Upper lobe of right lung (tissue), 1 donor: ENCODE results near the gene SLC25A44. TPM values are rescaled to one million over a fixed set of nuclear protein-coding genes. Genes with fewer than 3 reads are reported as not detected.

Experiments used
- ATAC-seq: fragments of 200-7000 bp; cut with Tn5 transposase; one replicate; pipeline ENCODE4 v1.9.1; 2020; ENCODE audit warnings: mild to moderate bottlenecking, moderate library complexity
- DNase-seq: peaks from one replicate; pipeline ENCODE4 v3.0.0-alpha.2; 2020
- H3K27ac ChIP-seq: fragments of 200-600 bp; one replicate; pipeline ENCODE4 v1.8.0; 2022
- H3K27me3 ChIP-seq: fragments of 200-600 bp; one replicate; pipeline ENCODE4 v1.8.0; 2022; ENCODE audit warnings: mild to moderate bottlenecking
- H3K36me3 ChIP-seq: fragments of 200-600 bp; one replicate; pipeline ENCODE4 v1.8.0; 2022
- H3K4me1 ChIP-seq: fragments of 200-600 bp; one replicate; pipeline ENCODE4 v1.8.0; 2022
- H3K4me3 ChIP-seq: fragments of 200-600 bp; one replicate; pipeline ENCODE4 v1.8.0; 2022; ENCODE audit warnings: mild to moderate bottlenecking
- H3K9me3 ChIP-seq: fragments of 200-600 bp; one replicate; pipeline ENCODE4 v1.8.0; 2022
- intact Hi-C: fragments of 100-400 bp; cut with DNase I; formaldehyde crosslinking; loops from one replicate; pipeline ENCODE4 v1.11.0; 2022
- total RNA-seq: library from RNA; stranded (reverse); fragmentation: NEBNext Ultra II Directional; extraction: Animal tissue kit (Norgen Biotek cat#: 25700); gene quantifications from one replicate; pipeline ENCODE4 v1.2.1, GENCODE V29; 2021
- TF ChIP-seq, protein P1 (sequence below): fragments of 200-600 bp; IDR thresholded peaks from one replicate; pipeline ENCODE4 v1.8.0; 2022; ENCODE audit warnings: antibody characterized with exemption
- donor health status: DM: no; HTN: yes; CAD: no; lungs with severe emphysema.

The SLC25A44 gene
- total RNA-seq, 1 donor from 2014 or later: 24.9 TPM

DNA sequence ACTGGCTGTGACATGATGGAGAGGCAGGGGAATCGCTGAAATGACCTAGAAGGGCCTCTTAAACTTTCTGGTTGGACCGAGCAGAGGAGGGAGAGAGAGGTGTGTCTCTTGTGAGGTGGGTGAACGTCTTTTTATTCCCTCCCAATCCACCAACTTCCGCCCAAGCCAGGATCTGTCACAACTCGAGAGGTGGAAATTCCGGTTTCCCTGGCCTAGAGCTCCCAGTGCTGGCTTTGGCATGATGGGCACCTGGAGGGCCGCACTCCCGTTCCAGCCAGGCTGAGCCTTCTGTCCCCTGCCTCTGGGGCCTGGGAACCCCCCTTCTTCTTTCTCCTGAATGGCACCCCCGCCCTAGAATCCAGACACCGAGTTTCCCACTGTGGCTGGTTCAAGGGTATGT, 40.5 kb upstream of the SLC25A44 start, which contains the start of gene SEMA4A:
TSS of gene SEMA4A (plus strand) at position 224 of the 400 bp plus-strand sequence. CDS start 994 bp downstream, outside the sequence.
- Histone ChIP-seq H3K27me3 (no peaks in the 10 kb centered on the region), H3K27ac (peak within 1 kb of the TSS; percentile 51), H3K36me3 (no peaks in the 10 kb centered on the region), H3K9me3 (no peaks in the 10 kb centered on the region), H3K4me1 (peaks cover 12% of the 10 kb centered on the region), H3K4me3 (peak within 1 kb of the TSS; percentile 37)
- TF ChIP-seq, protein P1, sequence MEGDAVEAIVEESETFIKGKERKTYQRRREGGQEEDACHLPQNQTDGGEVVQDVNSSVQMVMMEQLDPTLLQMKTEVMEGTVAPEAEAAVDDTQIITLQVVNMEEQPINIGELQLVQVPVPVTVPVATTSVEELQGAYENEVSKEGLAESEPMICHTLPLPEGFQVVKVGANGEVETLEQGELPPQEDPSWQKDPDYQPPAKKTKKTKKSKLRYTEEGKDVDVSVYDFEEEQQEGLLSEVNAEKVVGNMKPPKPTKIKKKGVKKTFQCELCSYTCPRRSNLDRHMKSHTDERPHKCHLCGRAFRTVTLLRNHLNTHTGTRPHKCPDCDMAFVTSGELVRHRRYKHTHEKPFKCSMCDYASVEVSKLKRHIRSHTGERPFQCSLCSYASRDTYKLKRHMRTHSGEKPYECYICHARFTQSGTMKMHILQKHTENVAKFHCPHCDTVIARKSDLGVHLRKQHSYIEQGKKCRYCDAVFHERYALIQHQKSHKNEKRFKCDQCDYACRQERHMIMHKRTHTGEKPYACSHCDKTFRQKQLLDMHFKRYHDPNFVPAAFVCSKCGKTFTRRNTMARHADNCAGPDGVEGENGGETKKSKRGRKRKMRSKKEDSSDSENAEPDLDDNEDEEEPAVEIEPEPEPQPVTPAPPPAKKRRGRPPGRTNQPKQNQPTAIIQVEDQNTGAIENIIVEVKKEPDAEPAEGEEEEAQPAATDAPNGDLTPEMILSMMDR: no peak
- peak; percentile 67 for ATAC-seq
- DNase-seq: peak; percentile 80
- intact Hi-C loops: no loop called here

DNA sequence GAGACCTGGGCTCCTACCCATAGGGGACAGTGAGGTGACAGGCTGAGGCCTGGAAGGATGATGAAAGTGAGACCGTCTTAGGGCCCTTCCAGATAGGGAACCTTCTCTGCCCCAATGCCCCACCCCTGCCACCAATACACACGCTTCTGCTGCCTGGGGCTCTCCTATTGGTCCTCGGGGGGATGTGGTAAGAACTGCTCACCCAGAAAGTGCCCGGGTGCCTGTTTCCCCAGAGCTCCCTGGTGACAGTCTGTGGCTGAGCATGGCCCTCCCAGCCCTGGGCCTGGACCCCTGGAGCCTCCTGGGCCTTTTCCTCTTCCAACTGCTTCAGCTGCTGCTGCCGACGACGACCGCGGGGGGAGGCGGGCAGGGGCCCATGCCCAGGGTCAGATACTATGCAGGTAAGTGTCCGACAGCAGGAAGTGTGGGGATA, 39.6 kb upstream of the SLC25A44 start:
- Histone ChIP-seq H3K4me1 (peaks cover 11% of the 10 kb centered on the region), H3K36me3 (no peaks in the 10 kb centered on the region), H3K9me3 (no peaks in the 10 kb centered on the region), H3K4me3 (peak overlapping the region; percentile 37), H3K27ac (peak overlapping the region; percentile 51), H3K27me3 (no peaks in the 10 kb centered on the region)
- TF ChIP-seq, protein P1: no peak
- DNase-seq (peak; percentile 80), ATAC-seq (peak; percentile 90)
- intact Hi-C loops: no loop called here

DNA sequence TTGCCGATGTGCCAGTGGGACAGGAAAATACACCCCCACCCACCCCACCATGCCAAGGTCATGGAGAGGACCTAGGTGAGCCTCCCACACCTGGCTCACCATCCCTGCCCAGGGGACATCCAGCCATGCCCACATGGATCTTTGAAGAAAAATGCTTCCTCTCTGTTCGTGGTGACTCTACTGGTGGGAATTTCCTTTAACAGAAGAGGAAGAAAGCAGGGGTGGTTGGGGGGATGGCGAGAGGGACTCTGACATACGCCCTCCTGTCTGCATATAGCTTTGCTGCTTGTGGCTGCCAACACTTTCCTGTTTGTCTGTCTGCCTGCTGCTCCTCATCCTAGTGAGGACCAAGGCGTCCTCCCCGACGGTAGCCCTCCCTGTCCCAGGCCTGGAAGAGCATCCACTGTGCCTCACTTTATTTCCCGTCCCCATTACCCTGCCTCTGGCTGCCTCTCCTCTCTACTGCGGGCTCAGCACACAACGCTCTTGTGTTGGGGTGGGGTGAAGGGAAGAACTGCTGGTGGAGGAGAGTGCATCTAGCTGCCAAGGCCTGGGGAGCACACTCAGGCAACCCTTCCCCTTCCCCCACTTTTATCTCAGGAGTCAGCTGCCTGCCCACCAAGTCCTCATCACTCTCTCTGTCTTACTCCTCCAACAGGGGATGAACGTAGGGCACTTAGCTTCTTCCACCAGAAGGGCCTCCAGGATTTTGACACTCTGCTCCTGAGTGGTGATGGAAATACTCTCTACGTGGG, 38.0 kb upstream of the SLC25A44 start:
- no peaks in the 10 kb centered on the region for H3K27me3 ChIP-seq
- no peaks in the 10 kb centered on the region for H3K9me3 ChIP-seq
- no peaks in the 10 kb centered on the region for H3K36me3 ChIP-seq
- DNase-seq: no peak
- TF ChIP-seq, protein P1: no peak
- H3K4me3 ChIP-seq: no peak overlapping the region
- H3K27ac ChIP-seq: no peak overlapping the region
- intact Hi-C loops: no loop called here
- H3K4me1 ChIP-seq: peaks cover 10% of the 10 kb centered on the region
- no peak for ATAC-seq

DNA sequence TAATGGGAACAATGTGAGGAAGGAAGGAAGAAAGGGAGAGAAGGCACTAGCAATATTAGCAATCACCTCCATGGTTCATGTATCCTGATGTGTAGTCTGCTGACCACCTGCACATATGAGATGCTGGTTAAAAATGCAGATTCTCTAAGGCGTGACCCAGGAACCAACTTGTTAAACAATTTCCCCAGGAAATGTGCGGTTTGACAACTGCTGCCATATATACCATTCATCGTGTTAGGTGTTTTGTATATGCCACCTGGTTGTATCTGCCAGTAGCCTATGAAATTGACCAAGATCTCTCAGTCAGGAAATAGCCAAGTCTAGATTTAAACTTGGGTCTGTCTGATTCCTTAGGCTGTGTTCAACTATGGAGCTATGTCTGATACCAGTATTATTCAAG, 36.4 kb upstream of the SLC25A44 start:
- Histone ChIP-seq H3K4me1 (peaks cover 19% of the 10 kb centered on the region), H3K27ac (no peak overlapping the region), H3K36me3 (no peaks in the 10 kb centered on the region), H3K4me3 (no peak overlapping the region), H3K9me3 (no peaks in the 10 kb centered on the region), H3K27me3 (no peaks in the 10 kb centered on the region)
- no peak for ATAC-seq
- intact Hi-C loops: no loop called here
- TF ChIP-seq, protein P1: no peak
- DNase-seq: no peak

DNA sequence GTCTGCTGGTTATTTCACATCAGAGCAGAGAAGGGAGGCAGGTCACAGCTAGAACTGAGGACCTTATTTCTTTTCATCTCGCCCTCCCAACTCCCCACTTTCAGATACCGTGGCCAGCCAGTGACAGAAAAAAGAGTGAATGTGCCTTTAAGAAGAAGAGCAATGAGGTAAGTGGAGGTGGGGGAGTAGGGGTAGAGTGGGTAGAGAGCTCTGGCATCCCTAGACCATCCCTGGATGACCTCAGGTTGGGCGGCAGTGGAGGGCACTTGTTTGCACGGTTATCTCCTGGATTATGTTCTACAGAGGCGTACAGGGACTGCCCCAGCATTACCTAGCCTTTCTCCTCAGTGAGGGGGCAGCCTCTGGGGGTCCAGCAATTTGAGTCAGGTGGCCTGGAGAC, 35.9 kb upstream of the SLC25A44 start:
- Histone ChIP-seq H3K4me3 (no peak overlapping the region), H3K9me3 (no peaks in the 10 kb centered on the region), H3K27ac (no peak overlapping the region), H3K36me3 (no peaks in the 10 kb centered on the region), H3K4me1 (peaks cover 20% of the 10 kb centered on the region), H3K27me3 (no peaks in the 10 kb centered on the region)
- DNase-seq (no peak), ATAC-seq (no peak)
- TF ChIP-seq, protein P1: no peak
- intact Hi-C loops: no loop called here
